GM23248 (cell line): ENCODE measurements around the gene CDH22. TPM values are rescaled to one million over a fixed set of nuclear protein-coding genes. Genes with fewer than 3 reads are reported as not detected.

Source experiments
- DNase-seq: peaks from one replicate; pipeline ENCODE4 v3.0.0-alpha.2; 2015
- H2AFZ ChIP-seq: fragments of 200-600 bp; sonication (generic); 2 replicates; pipeline ENCODE4 v1.6.1; 2016; ENCODE audit warnings: antibody characterized with exemption
- H3F3A ChIP-seq: fragments of 200-600 bp; sonication (generic); 2 replicates; pipeline ENCODE4 v1.6.1; 2016; ENCODE audit warnings: mild to moderate bottlenecking, antibody characterized with exemption, mixed run types; ENCODE audit not compliant: insufficient read depth
- H3K27ac ChIP-seq: fragments of 200-600 bp; sonication (generic); 2 replicates; pipeline ENCODE4 v1.5.1; 2016; ENCODE audit warnings: mild to moderate bottlenecking
- H3K27me3 ChIP-seq: fragments of 200-600 bp; sonication (generic); replicated peaks from 2 replicates; pipeline ENCODE4 v1.6.1; 2016; ENCODE audit warnings: mild to moderate bottlenecking; ENCODE audit not compliant: insufficient read depth
- H3K36me3 ChIP-seq: fragments of 200-600 bp; sonication (generic); 2 replicates; pipeline ENCODE4 v1.6.1; 2016; ENCODE audit warnings: low read depth, mild to moderate bottlenecking
- H3K4me1 ChIP-seq: fragments of 200-600 bp; sonication (generic); 2 replicates; pipeline ENCODE4 v1.6.1; 2016; ENCODE audit warnings: mild to moderate bottlenecking; ENCODE audit not compliant: insufficient read depth
- H3K4me2 ChIP-seq: fragments of 200-600 bp; sonication (generic); one replicate; pipeline ENCODE4 v1.6.1; 2016; ENCODE audit warnings: mild to moderate bottlenecking; ENCODE audit not compliant: unreplicated experiment
- H3K4me3 ChIP-seq: fragments of 200-600 bp; sonication (generic); 2 replicates; pipeline ENCODE4 v1.5.1; 2016; ENCODE audit warnings: mild to moderate bottlenecking
- H3K79me2 ChIP-seq: fragments of 200-600 bp; sonication (generic); 2 replicates; pipeline ENCODE4 v1.6.1; 2016; ENCODE audit warnings: mild to moderate bottlenecking; ENCODE audit not compliant: insufficient read depth
- H3K9ac ChIP-seq: fragments of 200-600 bp; sonication (generic); 2 replicates; pipeline ENCODE4 v1.6.1; 2016; ENCODE audit warnings: mild to moderate bottlenecking
- H3K9me2 ChIP-seq: fragments of 200-600 bp; sonication (generic); 2 replicates; pipeline ENCODE4 v1.6.1; 2016; ENCODE audit warnings: mixed run types, mild to moderate bottlenecking, moderate library complexity; ENCODE audit not compliant: insufficient read depth
- H3K9me3 ChIP-seq: fragments of 200-600 bp; sonication (generic); one replicate; pipeline ENCODE4 v1.6.1; 2017; ENCODE audit warnings: low read depth
- H4K20me1 ChIP-seq: fragments of 200-600 bp; sonication (generic); 2 replicates; pipeline ENCODE4 v1.6.0; 2016; ENCODE audit not compliant: insufficient read depth
- EZH2 ChIP-seq: fragments of 200-600 bp; sonication (generic); IDR thresholded peaks from 2 replicates; pipeline ENCODE4 v1.6.1; 2018; ENCODE audit warnings: antibody characterized with exemption, mild to moderate bottlenecking; ENCODE audit not compliant: insufficient read depth, poor library complexity, severe bottlenecking
- EZH2phosphoT487 ChIP-seq: fragments of 200-600 bp; sonication (generic); IDR thresholded peaks from 2 replicates; pipeline ENCODE4 v1.6.1; 2018; ENCODE audit warnings: antibody characterized with exemption, moderate library complexity, mild to moderate bottlenecking, low read depth; ENCODE audit not compliant: insufficient read depth
- WGBS, 2 experiments: methylation state at CpG; one replicate each; pipeline ENCODE4 v1.1.6; 2015 to 2017; ENCODE audit warnings: low lambda C conversion rate in 2 of 2, low coverage in 1 of 2; ENCODE audit errors: missing lambda C conversion rate in 2 of 2; 5-methylcytosine and 5-hydroxymethylcytosine counted together
- in situ Hi-C: fragments of 300-500 bp; cut with MboI; formaldehyde crosslinking; loops from 2 replicates; pipeline ENCODE4 v1.15.0; 2020
- polyA plus RNA-seq: library from polyadenylated mRNA; unstranded; fragments of >200 nt; fragmentation: Nextera tagmentation; extraction: Ambion mirVana; gene quantifications from 2 replicates; pipeline ENCODE4 v1.2.1, GENCODE V29; 2016
- total RNA-seq: library from RNA; depleted of rRNA; stranded (reverse); fragments of >200 nt; shearing (Covaris generic); gene quantifications from 2 replicates; pipeline ENCODE4 v1.2.3, GENCODE V29; 2014

Gene CDH22
- total and polyA plus RNA-seq, 2 experiments from 2014 or later: not detected

GRCh38 chr20:46203510-46203837 lies 104.8 kb downstream of the CDH22 start:
- Histone ChIP-seq H3K4me3 (no peak overlapping the region), H3K27ac (no peak overlapping the region), H3K79me2 (no peaks in the 10 kb centered on the region), H3K9ac (no peak overlapping the region), H2AFZ (no peak overlapping the region), H4K20me1 (no peaks in the 10 kb centered on the region), H3K9me3 (no peaks in the 10 kb centered on the region), H3K4me2 (no peak overlapping the region), H3K9me2 (no peaks in the 10 kb centered on the region), H3F3A (no peaks in the 10 kb centered on the region), H3K27me3 (peaks cover 43% of the 10 kb centered on the region), H3K4me1 (peaks cover 2% of the 10 kb centered on the region; the same call in 1 of the 2 replicates), H3K36me3 (no peaks in the 10 kb centered on the region)
- no peak for DNase-seq
- in situ Hi-C loops: no loop called here
- TF ChIP-seq EZH2phosphoT487: no peak
- no peak for TF ChIP-seq EZH2
- WGBS, 2 experiments: 26 to 35% methylated on average over 3 of the region's 3 CpGs

- Histone ChIP-seq H3K9ac (no peak overlapping the region), H4K20me1 (no peaks in the 10 kb centered on the region), H3K4me3 (no peak overlapping the region), H3K9me3 (no peaks in the 10 kb centered on the region), H3K4me1 (peaks cover 2% of the 10 kb centered on the region; the same call in 1 of the 2 replicates), H3K27ac (no peak overlapping the region), H2AFZ (no peak overlapping the region), H3K27me3 (peaks cover 43% of the 10 kb centered on the region), H3K79me2 (no peaks in the 10 kb centered on the region), H3K36me3 (no peaks in the 10 kb centered on the region), H3K4me2 (no peak overlapping the region), H3K9me2 (no peaks in the 10 kb centered on the region), H3F3A (no peaks in the 10 kb centered on the region)
- peak; percentile 10 for DNase-seq
- 7 to 9% methylated on average over 7 to 11 of the region's 11 CpGs for WGBS, 2 experiments
- TF ChIP-seq EZH2phosphoT487 (no peak), EZH2 (no peak)
- in situ Hi-C loops: no loop called here
Observed at GRCh38 chr20:46202766-46203509, 105.4 kb downstream of the CDH22 start.

- H3K79me2 ChIP-seq: no peaks in the 10 kb centered on the region
- H3K4me1 ChIP-seq: no peaks in the 10 kb centered on the region
- in situ Hi-C loops: no loop called here
- H3K27me3 ChIP-seq: peaks cover 43% of the 10 kb centered on the region
- no peaks in the 10 kb centered on the region for H3K9me2 ChIP-seq
- no peak overlapping the region for H3K4me2 ChIP-seq
- no peak for DNase-seq
- no peak for TF ChIP-seq EZH2phosphoT487
- no peak for TF ChIP-seq EZH2
- H3F3A ChIP-seq: no peaks in the 10 kb centered on the region
- H3K4me3 ChIP-seq: no peak overlapping the region
- no peak overlapping the region for H3K9ac ChIP-seq
- H3K27ac ChIP-seq: no peak overlapping the region
- H3K36me3 ChIP-seq: no peaks in the 10 kb centered on the region
- no peaks in the 10 kb centered on the region for H4K20me1 ChIP-seq
- WGBS, 2 experiments: 35 to 39% methylated on average over 41 to 54 of the region's 55 CpGs
- no peaks in the 10 kb centered on the region for H3K9me3 ChIP-seq
- no peak overlapping the region for H2AFZ ChIP-seq
Observed at GRCh38 chr20:46200582-46201570, 107.4 kb downstream of the CDH22 start.

- Histone ChIP-seq H4K20me1 (no peaks in the 10 kb centered on the region), H3K27ac (no peak overlapping the region), H3K9me3 (no peaks in the 10 kb centered on the region), H3K4me3 (no peak overlapping the region), H3K4me1 (no peaks in the 10 kb centered on the region), H3K27me3 (peaks cover 32% of the 10 kb centered on the region), H3K9ac (no peak overlapping the region), H3K4me2 (no peak overlapping the region), H3F3A (no peaks in the 10 kb centered on the region), H3K9me2 (no peaks in the 10 kb centered on the region), H3K36me3 (no peaks in the 10 kb centered on the region), H3K79me2 (no peaks in the 10 kb centered on the region), H2AFZ (no peak overlapping the region)
- in situ Hi-C loops: no loop called here
- DNase-seq: no peak
- 21 to 24% methylated on average over 21 of the region's 21 CpGs for WGBS, 2 experiments
- TF ChIP-seq EZH2phosphoT487: no peak
- no peak for TF ChIP-seq EZH2
Observed at GRCh38 chr20:46199198-46199597, 109.1 kb downstream of the CDH22 start.
